Measurements from ENCODE around the gene RNF43. TPM values are rescaled to one million over a fixed set of nuclear protein-coding genes. Genes with fewer than 3 reads are reported as not detected.

RNF43 gene
- polyA plus RNA-seq, 1 of the 3 experiments (the other 2 are of a cell fraction): not detected

GRCh38 chr17:58409432-58409831 is 7.9 kb downstream of the RNF43 start:
- Histone ChIP-seq H3K9me2 (no peaks in the 10 kb centered on the region), H3K27ac (ENCODE audit: low read depth in 2 of 2, low read length in 1 of 2) (no peak overlapping the region), H4K20me1 (ENCODE audit: insufficient read depth) (no peaks in the 10 kb centered on the region), H3K4me3 (ENCODE audit: low read depth in 2 of 2, low read length in 1 of 2) (no peak overlapping the region), H3K4me1 (ENCODE audit: control insufficient read depth in 1 of 2, insufficient read depth in 2 of 2, low read depth in 1 of 2, low read length in 1 of 2) (no peaks in the 10 kb centered on the region), H2AFZ (ENCODE audit: low read depth) (no peak overlapping the region), H3K36me3 (replicated peaks in 1 of 2; ENCODE audit: control insufficient read depth in 1 of 2, insufficient read depth in 2 of 2, low read length in 1 of 2) (no peaks in the 10 kb centered on the region), H3K9ac (no peak overlapping the region), H3K4me2 (no peak overlapping the region), H3K27me3 (ENCODE audit: insufficient read depth) (peaks cover 5% of the 10 kb centered on the region), H3K79me2 (ENCODE audit: insufficient read depth) (no peaks in the 10 kb centered on the region), H3F3A (replicated peaks; ENCODE audit: insufficient read depth) (no peaks in the 10 kb centered on the region), H3K9me3 (no peaks in the 10 kb centered on the region)
- 16% methylated on average over 5 of the region's 5 CpGs for WGBS (ENCODE audit: low lambda C conversion rate)
- DNase-seq: no peak
- ChIA-PET CTCF (interaction anchor here (1.2 to 3.8 kb wide), 7 partner anchors 8 to 160 kb away, joined by 3 to 13 read pairs (median 6); partner anchors contain the start of gene RNF43), POLR2A (interaction anchor here (0.6 kb wide), 1 partner anchor 56 kb away, joined by 3 read pairs; no protein-coding TSS in a partner anchor)
- TF ChIP-seq YY1 (IDR thresholded peaks at IDR 0.05; ENCODE audit: low read depth) (no peak), SMC3 (IDR thresholded peaks at IDR 0.05; ENCODE audit: low read depth, low read length) (no peak), FOSL2 (IDR thresholded peaks at IDR 0.05; ENCODE audit: borderline replicate concordance, low read depth) (no peak), JUND (IDR thresholded peaks at IDR 0.05) (no peak), MEF2A (IDR thresholded peaks at IDR 0.05; ENCODE audit: borderline replicate concordance, low read depth) (no peak)

DNA sequence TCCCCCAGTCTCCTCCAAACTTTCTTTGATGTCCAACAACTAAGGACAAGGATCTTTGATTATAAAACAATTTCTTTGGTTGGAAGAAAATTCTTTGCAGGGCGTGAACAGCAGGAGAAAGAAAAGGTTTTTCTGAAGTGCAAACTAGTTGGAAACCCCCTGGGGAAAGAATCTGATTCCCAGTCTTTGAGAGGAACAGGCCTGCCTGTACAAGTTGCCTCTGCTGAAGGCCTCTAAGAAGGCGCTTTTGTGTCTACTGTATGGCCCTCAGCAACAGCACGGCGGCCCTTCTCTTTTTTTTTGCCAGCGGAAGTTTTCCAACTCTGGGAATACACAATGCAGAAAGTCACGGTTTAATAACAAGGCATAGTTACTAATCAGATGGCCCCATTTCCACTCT is 14.0 kb downstream of the RNF43 start:
- TF ChIP-seq, protein P1, sequence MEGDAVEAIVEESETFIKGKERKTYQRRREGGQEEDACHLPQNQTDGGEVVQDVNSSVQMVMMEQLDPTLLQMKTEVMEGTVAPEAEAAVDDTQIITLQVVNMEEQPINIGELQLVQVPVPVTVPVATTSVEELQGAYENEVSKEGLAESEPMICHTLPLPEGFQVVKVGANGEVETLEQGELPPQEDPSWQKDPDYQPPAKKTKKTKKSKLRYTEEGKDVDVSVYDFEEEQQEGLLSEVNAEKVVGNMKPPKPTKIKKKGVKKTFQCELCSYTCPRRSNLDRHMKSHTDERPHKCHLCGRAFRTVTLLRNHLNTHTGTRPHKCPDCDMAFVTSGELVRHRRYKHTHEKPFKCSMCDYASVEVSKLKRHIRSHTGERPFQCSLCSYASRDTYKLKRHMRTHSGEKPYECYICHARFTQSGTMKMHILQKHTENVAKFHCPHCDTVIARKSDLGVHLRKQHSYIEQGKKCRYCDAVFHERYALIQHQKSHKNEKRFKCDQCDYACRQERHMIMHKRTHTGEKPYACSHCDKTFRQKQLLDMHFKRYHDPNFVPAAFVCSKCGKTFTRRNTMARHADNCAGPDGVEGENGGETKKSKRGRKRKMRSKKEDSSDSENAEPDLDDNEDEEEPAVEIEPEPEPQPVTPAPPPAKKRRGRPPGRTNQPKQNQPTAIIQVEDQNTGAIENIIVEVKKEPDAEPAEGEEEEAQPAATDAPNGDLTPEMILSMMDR (IDR thresholded peaks at IDR 0.05): no peak
- no peak for TF ChIP-seq ZBTB33 (IDR thresholded peaks at IDR 0.05; ENCODE audit: borderline replicate concordance, low read depth)
- TF ChIP-seq, protein P2, sequence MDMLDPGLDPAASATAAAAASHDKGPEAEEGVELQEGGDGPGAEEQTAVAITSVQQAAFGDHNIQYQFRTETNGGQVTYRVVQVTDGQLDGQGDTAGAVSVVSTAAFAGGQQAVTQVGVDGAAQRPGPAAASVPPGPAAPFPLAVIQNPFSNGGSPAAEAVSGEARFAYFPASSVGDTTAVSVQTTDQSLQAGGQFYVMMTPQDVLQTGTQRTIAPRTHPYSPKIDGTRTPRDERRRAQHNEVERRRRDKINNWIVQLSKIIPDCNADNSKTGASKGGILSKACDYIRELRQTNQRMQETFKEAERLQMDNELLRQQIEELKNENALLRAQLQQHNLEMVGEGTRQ (IDR thresholded peaks at IDR 0.05; ENCODE audit: borderline replicate concordance, low read depth, low read length): no peak
- no peak for TF ChIP-seq FOXJ3 (CRISPR knock-in tag; IDR thresholded peaks at IDR 0.05)
- no peak for TF ChIP-seq RXRA (IDR thresholded peaks at IDR 0.05; ENCODE audit: borderline replicate concordance, low read depth)
- no peak for TF ChIP-seq PBX3 (IDR thresholded peaks at IDR 0.05)
- Histone ChIP-seq H3K4me1 (ENCODE audit: control insufficient read depth in 1 of 2, insufficient read depth in 2 of 2, low read depth in 1 of 2, low read length in 1 of 2) (no peaks in the 10 kb centered on the region), H3K27ac (ENCODE audit: low read depth in 2 of 2, low read length in 1 of 2) (no peak overlapping the region), H3K27me3 (ENCODE audit: insufficient read depth) (peaks cover 19% of the 10 kb centered on the region), H3K9me3 (no peaks in the 10 kb centered on the region), H3K9ac (no peak overlapping the region), H3K4me2 (no peak overlapping the region), H3K36me3 (replicated peaks in 1 of 2; ENCODE audit: control insufficient read depth in 1 of 2, insufficient read depth in 2 of 2, low read length in 1 of 2) (no peaks in the 10 kb centered on the region), H3K79me2 (ENCODE audit: insufficient read depth) (no peaks in the 10 kb centered on the region), H3K4me3 (ENCODE audit: low read depth in 2 of 2, low read length in 1 of 2) (no peak overlapping the region), H2AFZ (ENCODE audit: low read depth) (no peak overlapping the region), H3F3A (replicated peaks; ENCODE audit: insufficient read depth) (no peaks in the 10 kb centered on the region), H3K9me2 (no peaks in the 10 kb centered on the region), H4K20me1 (ENCODE audit: insufficient read depth) (no peaks in the 10 kb centered on the region)
- DNase-seq: no peak
- CTCF ChIA-PET: no interaction called here
- POLR2A ChIA-PET: no interaction called here
- WGBS (ENCODE audit: low lambda C conversion rate): 38% methylated on average over 6 of the region's 6 CpGs

All from SK-N-SH (cell line).